Stimulated activated CD4-positive, alpha-beta T cell treated with anti-CD3 and anti-CD28 coated beads, Interleukin-4, amount 100 ng/mL, for 24 hours (primary cell): ENCODE data around the gene PAWR.
"Not testable (repeated sequence)": the region's sequence is repeated elsewhere in the genome, so short reads cannot be mapped to it uniquely, and the experiment has no call there.

Experiments
- DNase-seq: peaks from one replicate; pipeline ENCODE4 v3.0.0-alpha.2; 2020

The PAWR gene

DNA sequence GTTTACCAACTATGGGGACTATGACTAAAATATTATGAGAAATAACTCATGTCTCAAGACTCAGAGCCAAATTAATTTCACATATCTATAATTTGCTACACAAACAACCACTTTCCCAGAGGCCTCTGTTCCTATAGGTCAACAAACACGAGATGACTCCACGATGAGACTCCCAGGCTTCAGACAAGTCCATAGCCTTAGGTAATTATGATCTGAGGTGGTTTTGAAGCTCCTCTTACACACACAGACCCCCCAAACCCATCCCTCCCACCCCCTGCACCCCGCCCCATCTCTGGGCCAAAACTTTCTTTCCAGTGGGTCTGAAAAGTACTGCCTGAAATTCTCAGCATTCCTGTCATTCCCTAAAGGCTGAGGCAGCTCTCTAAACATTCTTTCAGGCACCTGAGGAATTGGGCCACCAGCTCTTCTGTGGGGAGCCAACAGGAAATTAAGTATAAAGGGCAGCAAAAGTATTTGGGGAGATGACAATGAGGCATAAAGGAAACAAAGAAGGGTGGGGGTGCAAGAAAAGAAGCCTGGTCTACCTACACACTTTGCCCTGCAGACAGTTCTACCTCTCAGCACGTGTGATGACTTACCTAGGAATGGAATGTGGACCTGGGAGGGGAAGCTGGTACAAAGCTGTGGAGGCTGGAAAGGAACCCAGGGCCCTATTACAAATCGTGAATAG, 143.6 kb downstream of the PAWR start:
- DNase-seq, result no peak

- no peak for DNase-seq
Measured at GRCh38 chr12:79546466-79547043, 144.2 kb downstream of the PAWR start.

DNA sequence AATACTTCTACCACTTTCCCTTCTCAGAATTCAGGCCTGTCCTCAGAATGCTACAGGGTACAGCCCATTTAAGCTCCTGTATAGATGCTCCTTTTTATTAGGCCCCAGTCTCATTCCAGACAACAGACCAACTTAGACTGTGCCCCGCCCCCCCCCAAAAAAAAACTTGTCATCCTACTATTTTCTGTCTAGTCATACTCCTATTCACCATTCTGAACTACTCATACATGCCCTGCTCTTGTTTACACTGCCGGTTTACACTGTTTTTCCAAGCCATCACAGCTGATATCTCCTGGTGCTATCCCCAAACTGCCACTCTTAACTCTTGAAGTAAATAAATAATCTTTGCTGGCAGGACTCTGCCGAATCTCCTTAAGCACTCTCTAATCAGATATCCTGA, 146.3 kb downstream of the PAWR start:
- not testable (repeated sequence) for DNase-seq

- no peak for DNase-seq
Measured at GRCh38 chr12:79537675-79538074, 153.1 kb downstream of the PAWR start.

DNA sequence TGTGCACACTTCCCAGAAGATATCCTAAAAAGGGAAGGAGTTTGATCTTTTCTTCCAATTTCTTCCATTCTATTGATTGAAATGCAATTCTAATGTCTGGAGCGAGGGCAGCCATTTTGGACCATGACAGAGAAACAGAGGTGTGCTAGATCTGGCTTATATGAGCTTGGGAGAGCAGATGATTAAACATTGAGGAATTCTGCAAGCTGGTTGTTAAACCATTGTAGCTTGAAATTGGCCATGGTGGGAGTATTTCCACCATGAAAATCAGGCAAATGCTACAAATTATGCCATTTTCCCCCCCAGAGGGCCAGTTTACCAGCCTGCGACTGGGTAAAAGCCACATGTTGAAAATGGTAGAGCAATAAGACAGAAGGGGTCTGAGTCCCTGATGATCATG, 155.0 kb downstream of the PAWR start:
- no peak for DNase-seq
